Activated CD8-positive, alpha-beta T cell treated with anti-CD3 and anti-CD28 coated beads for 36 hours (primary cell): ENCODE measurements around the gene ACTMAP. TPM values are rescaled to one million over a fixed set of nuclear protein-coding genes. Genes with fewer than 3 reads are reported as not detected.

Experiments used
- ATAC-seq: fragments of 200-7000 bp; cut with Tn5 transposase; one replicate; pipeline ENCODE4 v1.10.0; 2021; ENCODE audit warnings: mild to moderate bottlenecking, moderate library complexity
- CTCF ChIA-PET: fragments of 350-600 bp; sonication (Branson Sonifier 250); formaldehyde crosslinking; loops from one replicate; lab custom pipeline; 2021; ENCODE audit warnings: antibody characterized with exemption; lab: Charles Lee
- POLR2A ChIA-PET: fragments of 350-600 bp; sonication (Branson Sonifier 250); formaldehyde crosslinking; loops from one replicate; lab custom pipeline; 2021; ENCODE audit warnings: antibody characterized with exemption; lab: Charles Lee
- DNase-seq: peaks from one replicate; pipeline ENCODE4 v3.0.0-alpha.2; 2020
- H3K27ac Mint-ChIP-seq: one replicate; pipeline ENCODE4 v1.8.0; 2021; ENCODE audit warnings: mild to moderate bottlenecking, mixed read lengths
- H3K27me3 Mint-ChIP-seq: one replicate; pipeline ENCODE4 v1.8.0; 2021; ENCODE audit warnings: mixed read lengths
- H3K36me3 Mint-ChIP-seq: one replicate; pipeline ENCODE4 v1.8.0; 2021; ENCODE audit warnings: low read depth, mixed read lengths
- H3K4me1 Mint-ChIP-seq: one replicate; pipeline ENCODE4 v1.8.0; 2021; ENCODE audit warnings: low read depth, mixed read lengths
- H3K4me3 Mint-ChIP-seq: one replicate; pipeline ENCODE4 v1.8.0; 2021; ENCODE audit warnings: mild to moderate bottlenecking, moderate library complexity, mixed read lengths
- H3K9me3 Mint-ChIP-seq: one replicate; pipeline ENCODE4 v1.8.0; 2021; ENCODE audit warnings: mixed read lengths
- intact Hi-C: fragments of 100-400 bp; cut with micrococcal nuclease; formaldehyde crosslinking; loops from one replicate; pipeline ENCODE4 v1.10.0; 2022
- total RNA-seq, 2 experiments: library from RNA; stranded (reverse); gene quantifications; one replicate each; pipeline ENCODE4 v1.2.3, GENCODE V29; 2021
- TF ChIP-seq, protein P1 (sequence below): fragments of 200-600 bp; IDR thresholded peaks from one replicate; pipeline ENCODE4 v1.8.0; 2022; ENCODE audit warnings: antibody characterized with exemption, mild to moderate bottlenecking

The ACTMAP gene
- total RNA-seq, 2 experiments from 2014 or later = 12.8 to 14.2 TPM

DNA sequence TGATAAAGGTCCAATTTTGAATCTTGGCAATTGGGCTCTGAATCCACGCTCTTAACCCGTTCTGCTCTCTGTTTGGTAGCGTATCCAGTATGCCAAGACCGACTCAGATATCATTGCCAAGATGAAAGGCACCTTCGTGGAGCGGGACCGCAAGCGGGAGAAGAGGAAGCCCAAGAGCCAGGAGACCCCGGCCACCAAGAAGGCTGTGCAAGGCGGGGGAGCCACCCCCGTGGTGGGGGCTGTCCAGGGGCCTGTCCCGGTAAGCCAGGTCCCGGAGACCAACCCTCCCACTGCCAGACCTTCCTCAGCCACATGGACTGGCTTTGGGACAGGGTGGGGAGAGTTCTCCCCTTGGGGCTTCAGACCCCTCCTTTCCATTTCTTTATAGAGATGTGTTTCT lies 9.1 kb upstream of the ACTMAP start:
- TF ChIP-seq, protein P1, sequence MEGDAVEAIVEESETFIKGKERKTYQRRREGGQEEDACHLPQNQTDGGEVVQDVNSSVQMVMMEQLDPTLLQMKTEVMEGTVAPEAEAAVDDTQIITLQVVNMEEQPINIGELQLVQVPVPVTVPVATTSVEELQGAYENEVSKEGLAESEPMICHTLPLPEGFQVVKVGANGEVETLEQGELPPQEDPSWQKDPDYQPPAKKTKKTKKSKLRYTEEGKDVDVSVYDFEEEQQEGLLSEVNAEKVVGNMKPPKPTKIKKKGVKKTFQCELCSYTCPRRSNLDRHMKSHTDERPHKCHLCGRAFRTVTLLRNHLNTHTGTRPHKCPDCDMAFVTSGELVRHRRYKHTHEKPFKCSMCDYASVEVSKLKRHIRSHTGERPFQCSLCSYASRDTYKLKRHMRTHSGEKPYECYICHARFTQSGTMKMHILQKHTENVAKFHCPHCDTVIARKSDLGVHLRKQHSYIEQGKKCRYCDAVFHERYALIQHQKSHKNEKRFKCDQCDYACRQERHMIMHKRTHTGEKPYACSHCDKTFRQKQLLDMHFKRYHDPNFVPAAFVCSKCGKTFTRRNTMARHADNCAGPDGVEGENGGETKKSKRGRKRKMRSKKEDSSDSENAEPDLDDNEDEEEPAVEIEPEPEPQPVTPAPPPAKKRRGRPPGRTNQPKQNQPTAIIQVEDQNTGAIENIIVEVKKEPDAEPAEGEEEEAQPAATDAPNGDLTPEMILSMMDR = no peak
- ATAC-seq (no peak), DNase-seq (no peak)
- no peak overlapping the region for H3K4me3 Mint-ChIP-seq
- H3K27ac Mint-ChIP-seq = no peak overlapping the region
- intact Hi-C loops = no loop called here
- peaks cover 78% of the 10 kb centered on the region for H3K4me1 Mint-ChIP-seq
- ChIA-PET POLR2A (interaction anchor here (2.2 kb wide), 1 partner anchor 19 kb away, joined by 8 read pairs; the partner anchor contains the start of gene RAB4B), CTCF (no interaction called here)
- no peaks in the 10 kb centered on the region for H3K27me3 Mint-ChIP-seq
- H3K36me3 Mint-ChIP-seq = peaks cover 84% of the 10 kb centered on the region
- no peaks in the 10 kb centered on the region for H3K9me3 Mint-ChIP-seq

DNA sequence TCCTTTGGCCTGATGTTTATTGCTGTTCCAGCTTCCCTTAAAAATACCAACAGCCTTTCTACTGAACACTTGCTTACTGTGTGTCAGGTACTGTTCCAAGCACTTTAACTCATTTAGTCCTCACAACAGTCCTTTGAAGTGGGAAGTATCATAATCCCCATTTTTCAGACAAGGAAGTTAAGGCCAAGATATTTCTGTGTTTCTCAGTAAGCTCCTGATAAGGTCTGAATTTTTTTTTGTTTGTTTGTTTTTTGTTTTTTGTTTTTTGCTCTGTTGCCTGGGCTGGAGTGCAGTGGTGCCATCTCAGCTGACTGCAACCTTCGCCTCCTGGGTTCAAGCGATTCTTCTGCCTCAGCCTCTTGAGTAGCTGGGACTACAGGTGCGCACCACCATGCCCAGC lies 8.2 kb upstream of the ACTMAP start:
- H3K27me3 Mint-ChIP-seq = no peaks in the 10 kb centered on the region
- H3K4me1 Mint-ChIP-seq = peaks cover 72% of the 10 kb centered on the region
- H3K27ac Mint-ChIP-seq = peak overlapping the region; percentile 58
- TF ChIP-seq, protein P1 = no peak
- ATAC-seq = no peak
- CTCF ChIA-PET = interaction anchor here (1.5 kb wide), 1 partner anchor 49 kb away, joined by 6 read pairs; no protein-coding TSS in a partner anchor
- no peak overlapping the region for H3K4me3 Mint-ChIP-seq
- no peaks in the 10 kb centered on the region for H3K9me3 Mint-ChIP-seq
- no peak for DNase-seq
- POLR2A ChIA-PET = interaction anchor here (0.6 to 2.2 kb wide), 5 partner anchors 9 to 339 kb away, joined by 3 to 8 read pairs (median 4); partner anchors contain the start of genes ACTMAP and RAB4B
- H3K36me3 Mint-ChIP-seq = peaks cover 80% of the 10 kb centered on the region
- intact Hi-C loops = no loop called here

DNA sequence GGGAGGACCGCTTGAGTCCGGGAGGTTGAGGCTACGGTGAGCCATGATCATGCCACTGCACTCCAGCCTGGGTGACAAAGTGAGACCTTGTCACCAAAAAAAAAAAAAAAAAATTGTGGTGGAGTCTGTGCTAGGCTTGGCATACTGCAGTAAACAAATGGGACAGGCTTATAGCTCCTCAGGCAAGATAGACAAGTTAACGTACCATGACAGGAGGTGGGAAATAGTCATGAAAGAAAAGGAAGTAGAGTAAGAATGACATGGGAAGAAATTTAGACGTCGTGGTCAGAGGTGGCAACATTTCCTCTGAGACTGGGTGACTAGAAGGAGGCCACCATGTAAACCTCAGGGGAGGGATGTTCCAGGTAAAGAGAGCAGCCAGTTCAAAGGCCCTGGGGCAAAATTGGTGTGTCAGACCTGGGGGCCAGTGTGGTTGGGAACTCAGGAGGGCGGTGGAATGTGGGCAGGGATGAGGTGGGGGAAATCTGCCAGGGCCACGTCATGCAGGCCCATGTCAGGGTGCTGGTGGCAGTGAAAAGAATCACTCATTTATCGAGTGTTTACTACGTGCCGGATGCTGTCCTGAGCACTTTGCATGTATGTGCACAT lies 6.3 kb upstream of the ACTMAP start:
- Mint-ChIP-seq H3K27me3 (no peaks in the 10 kb centered on the region), H3K9me3 (no peaks in the 10 kb centered on the region), H3K36me3 (peaks cover 78% of the 10 kb centered on the region), H3K4me1 (peaks cover 57% of the 10 kb centered on the region), H3K27ac (peak overlapping the region; percentile 92), H3K4me3 (peak overlapping the region; percentile 62)
- TF ChIP-seq, protein P1 = no peak
- CTCF ChIA-PET = interaction anchor here (1.3 to 5.7 kb wide), 5 partner anchors 21 to 186 kb away, joined by 3 to 36 read pairs (median 5); partner anchors contain the start of gene RAB4B
- ATAC-seq = peak; percentile 40
- POLR2A ChIA-PET = interaction anchor here (0.6 to 2.5 kb wide), 6 partner anchors 9 to 50 kb away, joined by 3 to 12 read pairs (median 4); no protein-coding TSS in a partner anchor
- intact Hi-C loops = no loop called here
- DNase-seq = peak; percentile 67

DNA sequence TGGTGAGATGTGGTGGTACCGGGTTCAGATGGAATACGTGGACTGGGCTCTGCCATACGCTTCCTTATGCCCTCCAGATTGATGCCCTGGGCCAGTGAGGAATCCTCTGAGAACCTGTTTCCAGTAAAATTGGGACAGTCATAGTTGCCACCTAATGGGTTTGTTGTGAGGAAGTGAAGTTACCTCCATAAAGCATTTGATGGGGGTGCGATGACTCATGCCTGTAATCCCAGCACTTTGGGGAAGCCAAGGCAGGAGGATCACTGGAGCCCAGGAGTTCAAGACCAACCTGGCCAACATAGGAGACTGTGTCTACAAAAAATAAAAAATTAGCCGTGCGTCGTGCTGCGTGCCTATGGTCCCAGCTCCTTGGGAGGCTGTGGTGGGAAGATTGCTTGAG lies 5.5 kb upstream of the ACTMAP start:
- no peaks in the 10 kb centered on the region for H3K27me3 Mint-ChIP-seq
- H3K4me3 Mint-ChIP-seq = peak overlapping the region; percentile 81
- POLR2A ChIA-PET = interaction anchor here (1.1 to 4.0 kb wide), 5 partner anchors 7 to 51 kb away, joined by 4 to 22 read pairs (median 8); partner anchors contain the start of genes MIA and RAB4B
- H3K9me3 Mint-ChIP-seq = no peaks in the 10 kb centered on the region
- DNase-seq (no peak), ATAC-seq (no peak)
- peaks cover 52% of the 10 kb centered on the region for H3K4me1 Mint-ChIP-seq
- H3K36me3 Mint-ChIP-seq = peaks cover 78% of the 10 kb centered on the region
- H3K27ac Mint-ChIP-seq = peak overlapping the region; percentile 92
- CTCF ChIA-PET = interaction anchor here (1.0 to 5.7 kb wide), 4 partner anchors 10 to 64 kb away, joined by 3 to 36 read pairs (median 8); partner anchors contain the start of gene RAB4B
- TF ChIP-seq, protein P1 = no peak
- intact Hi-C loops = no loop called here

DNA sequence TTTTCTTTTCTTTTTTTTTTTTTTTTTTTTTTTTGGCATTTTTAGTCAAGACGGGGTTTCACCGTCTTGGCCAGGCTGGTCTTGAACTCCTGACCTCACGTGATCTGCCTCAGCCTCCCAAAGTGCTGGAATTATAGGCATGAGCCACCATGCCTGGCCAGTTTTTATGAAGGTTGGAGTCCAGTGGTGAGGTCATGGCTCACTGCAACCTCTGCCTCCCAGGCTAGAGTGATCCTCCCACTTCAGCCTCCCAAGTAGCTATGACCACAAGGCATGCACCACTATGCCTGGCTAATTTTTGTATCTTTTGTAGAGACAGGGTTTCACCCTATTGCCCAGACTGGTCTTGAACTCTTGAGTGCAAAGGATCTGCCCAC lies 5.0 kb upstream of the ACTMAP start:
- ChIA-PET POLR2A (interaction anchor here (1.2 to 4.0 kb wide), 6 partner anchors 8 to 92 kb away, joined by 3 to 22 read pairs (median 8); partner anchors contain the start of genes MIA and RAB4B), CTCF (interaction anchor here (1.0 to 5.7 kb wide), 4 partner anchors 11 to 64 kb away, joined by 3 to 36 read pairs (median 11); partner anchors contain the start of gene RAB4B)
- intact Hi-C loops = no loop called here
- ATAC-seq (no peak), DNase-seq (no peak)
- Mint-ChIP-seq H3K4me3 (peak overlapping the region; percentile 81), H3K4me1 (peaks cover 48% of the 10 kb centered on the region), H3K27me3 (no peaks in the 10 kb centered on the region), H3K36me3 (peaks cover 74% of the 10 kb centered on the region), H3K9me3 (no peaks in the 10 kb centered on the region), H3K27ac (peak overlapping the region; percentile 92)
- TF ChIP-seq, protein P1 = no peak
